LNCAP (cell line): ENCODE measurements around the gene TRDMT1.

Experiments used
- TF ChIP-seq, protein P1 (sequence below): fragments of 450-650 bp; IDR thresholded peaks from 2 replicates; pipeline ENCODE4 v1.5.1; 2017; ENCODE audit warnings: mild to moderate bottlenecking

Gene TRDMT1

DNA sequence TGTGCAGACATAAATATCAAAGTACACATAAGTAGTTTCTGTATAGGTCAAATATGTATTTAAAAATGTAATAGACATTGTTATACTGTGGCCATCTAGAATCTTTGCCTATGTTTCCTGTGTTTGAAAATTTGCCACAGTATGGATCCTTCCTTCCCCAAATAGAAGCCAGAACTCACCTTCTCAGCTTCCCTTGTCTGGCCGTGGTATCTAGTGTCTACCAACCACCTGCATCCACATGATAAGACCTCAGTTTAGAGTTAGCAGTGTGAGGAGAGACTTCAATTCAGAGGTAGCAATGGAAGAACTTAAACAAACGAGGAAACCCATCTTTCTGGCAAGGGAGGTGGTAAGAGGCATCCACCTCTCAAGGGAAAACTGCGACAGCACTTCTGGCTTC lies 4.9 kb downstream of the TRDMT1 start:
- TF ChIP-seq, protein P1, sequence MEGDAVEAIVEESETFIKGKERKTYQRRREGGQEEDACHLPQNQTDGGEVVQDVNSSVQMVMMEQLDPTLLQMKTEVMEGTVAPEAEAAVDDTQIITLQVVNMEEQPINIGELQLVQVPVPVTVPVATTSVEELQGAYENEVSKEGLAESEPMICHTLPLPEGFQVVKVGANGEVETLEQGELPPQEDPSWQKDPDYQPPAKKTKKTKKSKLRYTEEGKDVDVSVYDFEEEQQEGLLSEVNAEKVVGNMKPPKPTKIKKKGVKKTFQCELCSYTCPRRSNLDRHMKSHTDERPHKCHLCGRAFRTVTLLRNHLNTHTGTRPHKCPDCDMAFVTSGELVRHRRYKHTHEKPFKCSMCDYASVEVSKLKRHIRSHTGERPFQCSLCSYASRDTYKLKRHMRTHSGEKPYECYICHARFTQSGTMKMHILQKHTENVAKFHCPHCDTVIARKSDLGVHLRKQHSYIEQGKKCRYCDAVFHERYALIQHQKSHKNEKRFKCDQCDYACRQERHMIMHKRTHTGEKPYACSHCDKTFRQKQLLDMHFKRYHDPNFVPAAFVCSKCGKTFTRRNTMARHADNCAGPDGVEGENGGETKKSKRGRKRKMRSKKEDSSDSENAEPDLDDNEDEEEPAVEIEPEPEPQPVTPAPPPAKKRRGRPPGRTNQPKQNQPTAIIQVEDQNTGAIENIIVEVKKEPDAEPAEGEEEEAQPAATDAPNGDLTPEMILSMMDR: no peak

DNA sequence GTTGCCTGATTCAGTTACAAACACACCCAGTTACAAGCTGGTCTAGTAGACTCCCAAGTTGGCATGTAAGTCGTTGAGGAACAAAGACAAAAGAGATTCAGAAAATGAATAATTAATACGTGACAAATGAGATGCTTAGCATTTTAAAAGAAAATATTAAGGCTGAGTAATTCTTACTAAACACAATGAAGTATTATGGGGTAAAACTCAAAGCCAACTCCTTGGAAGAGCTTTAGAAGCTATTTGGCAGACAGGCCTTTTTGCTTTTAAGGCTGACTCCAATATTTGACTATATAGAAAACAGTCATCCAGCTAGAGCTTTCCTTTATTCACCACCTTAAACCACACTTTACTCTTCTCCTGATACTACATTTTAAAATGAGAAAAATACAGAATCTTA lies 5.4 kb downstream of the TRDMT1 start:
- TF ChIP-seq, protein P1: no peak

DNA sequence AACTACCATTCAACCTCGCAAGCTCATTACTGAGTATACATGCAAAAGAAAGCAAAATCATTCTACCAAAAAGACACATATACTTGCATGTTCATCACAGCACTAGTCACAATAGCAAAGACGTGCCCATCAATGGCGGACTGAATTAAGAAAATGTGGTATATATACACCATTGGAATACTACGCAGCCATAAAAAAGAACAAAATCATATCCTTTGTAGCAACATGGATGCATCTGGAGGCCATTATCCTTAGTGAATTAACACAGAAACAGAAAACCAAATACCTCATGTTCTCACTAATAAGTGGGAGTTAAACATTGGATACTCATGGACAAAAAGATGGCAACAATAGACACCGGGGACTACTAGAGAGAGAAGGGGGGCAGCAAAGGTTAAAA lies 6.4 kb downstream of the TRDMT1 start:
- TF ChIP-seq, protein P1: no peak

DNA sequence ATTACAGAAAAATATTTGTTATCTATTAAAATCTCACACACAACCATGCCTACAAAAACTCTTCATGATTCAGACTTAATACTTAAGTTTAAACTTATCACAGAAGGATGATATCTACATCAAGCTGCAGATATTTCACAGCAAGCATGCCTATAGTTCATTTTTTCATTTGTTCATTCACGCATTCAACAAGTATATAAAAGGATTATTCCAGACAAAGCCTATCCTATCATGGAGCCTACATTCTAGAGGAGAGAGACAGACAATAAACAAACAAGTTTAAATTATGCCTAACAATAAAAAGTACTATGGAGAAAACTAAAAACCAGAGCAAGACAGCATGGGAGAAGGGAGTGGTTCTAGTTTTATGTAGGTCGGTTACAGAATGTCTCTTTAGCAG lies 10.9 kb downstream of the TRDMT1 start:
- TF ChIP-seq, protein P1: no peak

DNA sequence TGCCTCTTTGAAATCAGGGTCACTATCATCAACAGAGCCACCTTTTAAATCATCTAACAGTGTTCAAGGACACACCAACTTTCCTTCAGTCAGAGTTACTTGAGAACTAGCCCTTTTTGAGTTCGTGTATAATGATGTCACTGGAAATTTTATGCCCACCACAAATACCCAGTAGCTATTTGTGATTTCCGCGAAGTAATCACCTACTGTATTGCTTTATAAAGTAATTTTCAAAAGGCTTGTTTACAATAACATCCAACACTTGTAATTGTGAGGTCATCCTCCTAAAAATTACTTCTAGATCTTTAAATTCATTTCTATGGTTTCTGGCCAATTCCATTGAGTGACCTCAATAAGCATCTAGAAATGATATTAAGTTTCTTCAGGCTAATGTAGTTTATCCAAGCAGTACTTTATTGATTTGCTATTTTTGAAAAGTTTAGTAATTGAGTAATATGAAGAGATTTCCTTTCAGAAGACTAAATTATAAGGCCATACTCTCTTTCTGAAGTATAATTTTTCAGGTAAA lies 12.8 kb downstream of the TRDMT1 start:
- TF ChIP-seq, protein P1: no peak

DNA sequence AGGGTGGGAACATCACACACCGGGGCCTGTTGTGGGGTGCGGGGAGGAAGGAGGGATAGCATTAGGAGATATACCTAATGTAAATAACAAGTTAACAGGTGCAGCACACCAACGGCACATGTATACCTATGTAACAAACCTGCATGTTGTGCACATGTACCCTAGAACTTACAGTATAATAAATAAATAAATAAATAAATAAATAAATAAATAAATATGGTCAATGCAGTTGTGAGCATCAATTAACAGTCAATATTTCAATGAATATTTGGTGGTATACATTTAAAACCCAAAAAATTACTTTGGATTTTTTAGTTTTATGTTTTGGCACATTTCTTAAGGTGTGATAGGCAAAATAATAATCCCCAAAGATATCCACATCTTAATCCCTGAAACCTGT lies 15.6 kb downstream of the TRDMT1 start:
- TF ChIP-seq, protein P1: no peak

DNA sequence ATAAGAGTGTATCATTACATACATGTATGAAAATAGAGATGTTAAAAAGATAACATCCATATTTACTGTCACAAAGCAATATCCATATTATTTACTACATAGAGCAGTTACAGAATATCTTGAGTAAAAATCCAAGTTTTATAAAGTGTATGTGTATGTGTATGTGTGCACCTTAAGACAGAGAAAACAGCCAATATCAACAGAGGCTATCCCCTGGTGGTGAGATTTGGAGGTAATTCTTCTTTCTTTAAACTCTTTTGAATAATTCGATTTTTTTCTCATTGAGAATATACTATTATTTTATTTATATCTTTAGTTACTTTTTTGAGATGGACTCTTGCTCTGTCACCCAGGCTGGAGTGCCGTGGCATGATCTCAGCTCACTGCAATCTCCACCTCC lies 18.4 kb downstream of the TRDMT1 start:
- TF ChIP-seq, protein P1: peak; percentile 13; the same call in 1 of the 2 replicates

DNA sequence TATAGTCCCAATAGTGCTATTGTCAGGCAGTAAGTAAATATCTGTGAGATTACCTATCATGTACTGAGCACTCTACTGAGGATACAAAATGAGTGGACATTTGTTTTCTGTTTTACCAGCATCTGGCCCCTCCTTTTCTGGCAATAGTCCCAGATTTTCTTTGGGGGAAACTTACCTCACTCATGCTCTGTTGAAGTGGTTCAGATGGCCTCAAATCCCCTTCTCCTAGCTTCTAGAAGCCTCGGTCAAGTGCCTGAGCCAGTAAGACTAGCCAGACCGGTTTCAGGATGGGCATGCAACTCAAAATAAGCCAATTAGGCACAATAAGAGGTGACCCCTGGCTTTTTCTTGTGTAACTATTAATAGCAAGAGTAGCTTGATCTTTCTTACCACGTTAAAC lies 19.7 kb downstream of the TRDMT1 start:
- TF ChIP-seq, protein P1: no peak
